ENCODE results near the gene TSEN2.
"Not testable (repeated sequence)": the region's sequence is repeated elsewhere in the genome, so short reads cannot be mapped to it uniquely, and the experiment has no call there.

TSEN2 gene

DNA sequence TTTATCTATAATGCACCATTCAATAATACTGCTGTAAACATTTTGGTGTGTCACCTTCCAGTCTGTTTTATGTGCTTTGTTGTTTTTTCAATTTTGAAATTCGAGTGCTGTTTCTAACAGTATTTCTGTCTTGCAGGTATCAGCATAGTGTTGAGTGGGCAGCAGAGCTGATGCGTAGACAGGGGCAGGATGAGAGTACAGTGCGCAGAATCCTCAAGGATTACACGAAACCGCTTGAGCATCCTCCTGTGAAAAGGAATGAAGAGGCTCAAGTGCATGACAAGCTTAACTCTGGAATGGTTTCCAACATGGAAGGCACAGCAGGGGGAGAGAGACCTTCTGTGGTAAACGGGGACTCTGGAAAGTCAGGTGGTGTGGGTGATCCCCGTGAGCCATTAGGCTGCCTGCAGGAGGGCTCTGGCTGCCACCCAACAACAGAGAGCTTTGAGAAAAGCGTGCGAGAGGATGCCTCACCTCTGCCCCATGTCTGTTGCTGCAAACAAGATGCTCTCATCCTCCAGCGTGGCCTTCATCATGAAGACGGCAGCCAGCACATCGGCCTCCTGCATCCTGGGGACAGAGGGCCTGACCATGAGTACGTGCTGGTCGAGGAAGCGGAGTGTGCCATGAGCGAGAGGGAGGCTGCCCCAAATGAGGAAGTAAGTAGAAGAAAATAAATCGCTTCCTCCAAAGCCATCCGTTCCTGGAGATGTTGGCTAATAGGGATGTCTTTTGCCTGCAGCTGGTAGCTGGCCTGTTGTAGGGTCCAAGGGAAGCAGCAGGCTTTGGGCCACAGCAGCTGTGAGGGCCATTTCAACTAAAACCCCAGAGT, 19.1 kb downstream of the TSEN2 start:
- DNase-seq (ENCODE audit: low spot score), result no peak

DNA sequence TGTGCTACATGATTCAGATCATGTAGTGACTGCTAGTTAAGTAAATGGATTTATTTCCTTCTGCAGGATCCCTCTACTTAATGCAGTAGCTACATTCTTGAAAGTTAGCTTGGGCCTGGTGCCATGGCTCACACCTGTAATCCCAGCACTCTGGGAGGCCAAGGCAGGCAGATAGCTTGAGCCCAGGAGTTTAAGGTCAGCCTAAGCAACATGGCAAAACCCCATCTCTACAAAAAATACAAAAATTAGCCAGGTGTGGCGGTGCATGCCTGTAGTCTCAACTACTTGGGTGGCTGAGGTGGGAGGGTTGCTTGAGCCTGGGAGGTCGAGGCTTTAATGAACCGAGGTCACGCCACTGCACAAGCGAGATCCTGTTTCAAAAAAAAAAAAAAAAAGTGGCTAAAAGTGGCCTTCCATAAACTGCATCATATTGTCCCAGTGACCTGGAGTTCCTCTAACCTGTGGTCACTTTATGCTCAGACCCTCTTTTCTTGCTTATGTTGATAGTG, 22.0 kb downstream of the TSEN2 start:
- no peak for DNase-seq (ENCODE audit: low spot score)

DNA sequence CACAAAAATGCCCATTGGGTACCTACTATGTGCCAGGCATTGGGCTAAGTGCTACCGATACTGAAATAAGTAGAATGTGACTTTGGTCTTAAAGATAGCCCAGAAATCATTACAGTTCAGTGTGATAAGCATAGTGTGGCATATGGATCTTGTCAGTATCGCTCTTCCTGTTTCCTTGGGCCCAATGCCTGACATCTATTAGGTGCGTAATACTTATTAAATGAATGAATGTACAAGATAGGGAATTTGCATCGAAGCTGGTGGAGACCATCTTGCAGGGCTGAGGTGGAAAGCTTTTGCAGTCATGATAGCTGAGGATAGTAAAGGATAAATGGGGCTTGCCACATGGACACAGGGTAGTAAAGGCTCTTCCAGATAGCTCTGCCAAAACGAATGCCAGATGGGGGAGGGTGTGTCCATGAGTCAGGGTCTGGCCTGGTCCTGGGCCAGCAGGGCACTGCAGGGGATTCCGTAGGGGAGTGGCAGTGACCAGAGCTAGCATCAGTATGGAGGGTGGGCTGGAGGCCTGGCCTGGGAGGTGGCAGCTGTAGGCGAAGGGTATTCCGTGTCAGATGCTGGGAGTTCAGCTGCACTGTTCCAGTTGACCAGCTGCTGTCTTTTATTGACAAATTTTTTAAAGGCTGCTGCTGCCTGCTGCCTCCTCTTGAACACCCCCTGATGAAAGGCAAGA, 23.5 kb downstream of the TSEN2 start:
- no peak for DNase-seq (ENCODE audit: low spot score)

DNA sequence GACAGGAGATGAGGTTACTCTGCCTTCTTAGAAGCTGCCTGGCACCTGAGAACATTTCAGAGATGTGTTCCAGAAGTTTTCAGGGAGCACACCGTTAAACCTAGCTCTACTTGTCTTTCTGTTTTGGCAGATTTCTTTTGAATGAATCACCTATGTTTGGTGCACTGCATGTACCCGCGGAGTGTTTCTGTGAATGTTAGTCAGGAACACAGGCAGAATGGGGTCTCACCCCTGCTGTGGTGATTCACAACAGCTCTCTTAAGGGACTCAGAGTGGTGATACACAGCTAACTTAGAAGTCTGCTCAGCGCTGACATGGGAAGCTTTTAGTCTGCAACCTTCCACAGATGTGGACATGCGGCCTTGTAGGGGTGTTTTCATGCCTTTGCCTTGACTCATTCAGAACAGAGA, 24.0 kb downstream of the TSEN2 start:
- no peak for DNase-seq (ENCODE audit: low spot score)

DNA sequence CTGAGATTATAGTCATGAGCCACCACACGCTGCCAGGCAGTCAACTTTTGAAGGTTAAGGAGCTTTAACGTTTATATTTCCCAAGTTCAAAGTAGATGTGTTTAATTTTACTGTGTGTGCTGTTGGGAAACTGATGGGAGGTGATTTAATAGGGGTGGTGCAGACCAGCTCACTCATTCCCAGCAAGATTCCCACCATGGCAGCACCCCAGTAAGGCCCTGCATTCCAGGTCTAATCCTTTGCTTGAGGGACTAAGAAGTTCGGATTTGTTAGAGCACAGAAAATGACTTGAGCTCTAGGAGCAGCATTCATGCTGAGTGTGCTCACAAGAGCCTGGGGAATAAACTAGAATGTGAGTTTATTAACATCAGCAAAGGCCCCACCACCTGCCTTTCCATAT, 25.2 kb downstream of the TSEN2 start:
- DNase-seq (ENCODE audit: low spot score), result no peak

DNA sequence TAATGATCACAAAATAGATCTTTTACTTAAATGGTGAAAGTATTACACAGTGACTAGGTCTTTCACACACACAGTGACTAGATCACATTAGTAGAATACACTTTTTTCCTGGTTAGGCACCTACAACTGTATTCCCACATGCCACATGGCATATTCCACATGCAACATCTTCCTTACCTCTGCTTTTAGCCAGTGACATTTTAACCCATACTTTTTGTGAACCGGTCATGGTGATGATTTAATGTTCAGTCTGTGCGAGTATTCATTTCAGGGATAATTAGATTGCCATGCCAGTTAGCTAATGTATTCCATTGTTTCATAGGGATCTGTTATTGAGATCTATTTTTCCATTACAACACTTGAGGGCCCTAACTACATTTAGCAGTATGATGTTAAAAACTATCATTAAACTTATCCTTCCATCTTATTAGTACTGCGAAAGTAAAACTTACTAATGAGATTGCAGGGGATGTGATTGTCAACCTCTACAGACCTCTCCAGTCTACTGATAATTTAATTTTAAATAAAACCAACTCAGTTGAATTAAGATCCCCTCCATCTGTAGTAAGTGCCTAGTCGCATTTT, 28.3 kb downstream of the TSEN2 start:
- no peak for DNase-seq (ENCODE audit: low spot score)

DNA sequence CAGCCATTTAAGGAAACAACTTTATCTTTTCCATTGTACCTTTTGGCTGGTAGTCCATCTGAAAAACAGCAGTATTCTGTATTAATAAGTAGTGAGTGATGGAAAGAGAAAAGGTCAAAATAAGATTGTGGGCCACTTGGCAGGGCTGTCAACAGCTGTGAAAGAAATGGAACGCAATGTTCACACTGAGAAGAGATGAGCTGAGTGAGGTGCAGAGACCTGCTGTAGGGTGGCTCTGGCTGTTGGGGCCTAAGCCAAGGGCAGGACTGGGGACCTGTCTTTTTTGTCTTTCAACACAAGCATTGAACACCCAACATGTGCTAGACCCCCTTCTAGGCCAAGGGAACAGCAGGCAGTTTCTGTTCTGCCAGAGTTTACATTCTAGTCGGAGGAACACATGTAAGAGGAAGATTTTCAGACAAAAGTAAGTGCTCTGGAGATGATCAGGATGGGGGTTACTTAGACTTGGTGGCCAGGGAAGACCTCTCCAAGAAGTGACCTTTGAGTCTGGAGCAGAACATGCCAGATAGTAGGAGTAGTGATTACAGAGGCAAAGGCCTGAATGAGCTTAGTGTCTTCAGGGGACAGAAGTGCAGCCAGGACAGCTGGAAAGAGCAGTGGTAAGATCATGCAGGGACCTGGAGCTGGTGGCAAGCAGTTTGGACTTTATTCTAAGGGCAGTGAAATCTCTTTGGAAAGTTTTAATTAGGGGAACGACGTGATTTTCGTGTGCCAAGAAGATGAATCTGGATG, 29.6 kb downstream of the TSEN2 start:
- no peak for DNase-seq (ENCODE audit: low spot score)

DNA sequence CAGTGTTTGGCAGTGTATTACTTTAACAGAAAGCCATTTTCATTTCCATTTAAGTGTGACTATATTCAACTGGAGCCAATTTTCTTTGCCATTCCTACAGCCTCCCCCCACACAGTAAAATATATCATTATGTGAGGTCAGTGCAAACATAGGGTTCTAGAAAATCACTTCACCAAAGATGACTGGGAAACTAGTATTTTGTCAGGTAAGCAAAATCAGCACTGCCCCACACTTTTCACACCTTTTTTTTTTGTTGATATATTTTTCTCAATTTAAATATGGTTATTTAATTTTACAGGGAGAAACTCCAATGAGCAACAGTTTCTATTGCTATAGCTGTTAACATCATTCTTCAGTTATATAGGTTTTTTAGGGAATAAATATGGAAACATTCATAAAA, 31.4 kb downstream of the TSEN2 start:
- no peak for DNase-seq (ENCODE audit: low spot score)

DNA sequence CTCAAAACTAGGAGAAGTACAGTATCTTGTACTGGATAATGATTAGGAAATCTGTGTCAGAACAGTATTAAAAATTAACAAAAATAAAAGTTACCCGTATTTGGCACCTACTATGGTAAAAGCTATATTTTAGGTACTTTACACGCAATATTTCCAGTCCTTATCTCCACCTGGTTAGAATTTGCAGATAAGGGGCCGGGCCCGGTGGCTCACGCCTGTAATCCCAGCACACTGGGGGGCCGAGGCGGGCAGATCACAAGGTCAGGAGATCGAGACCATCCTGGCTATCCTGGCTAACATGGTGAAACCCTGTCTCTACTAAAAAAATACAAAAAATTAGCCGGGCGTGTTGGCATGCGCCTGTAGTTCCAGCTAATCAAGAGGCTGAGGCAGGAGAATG, 32.6 kb downstream of the TSEN2 start:
- DNase-seq (ENCODE audit: low spot score), result no peak

DNA sequence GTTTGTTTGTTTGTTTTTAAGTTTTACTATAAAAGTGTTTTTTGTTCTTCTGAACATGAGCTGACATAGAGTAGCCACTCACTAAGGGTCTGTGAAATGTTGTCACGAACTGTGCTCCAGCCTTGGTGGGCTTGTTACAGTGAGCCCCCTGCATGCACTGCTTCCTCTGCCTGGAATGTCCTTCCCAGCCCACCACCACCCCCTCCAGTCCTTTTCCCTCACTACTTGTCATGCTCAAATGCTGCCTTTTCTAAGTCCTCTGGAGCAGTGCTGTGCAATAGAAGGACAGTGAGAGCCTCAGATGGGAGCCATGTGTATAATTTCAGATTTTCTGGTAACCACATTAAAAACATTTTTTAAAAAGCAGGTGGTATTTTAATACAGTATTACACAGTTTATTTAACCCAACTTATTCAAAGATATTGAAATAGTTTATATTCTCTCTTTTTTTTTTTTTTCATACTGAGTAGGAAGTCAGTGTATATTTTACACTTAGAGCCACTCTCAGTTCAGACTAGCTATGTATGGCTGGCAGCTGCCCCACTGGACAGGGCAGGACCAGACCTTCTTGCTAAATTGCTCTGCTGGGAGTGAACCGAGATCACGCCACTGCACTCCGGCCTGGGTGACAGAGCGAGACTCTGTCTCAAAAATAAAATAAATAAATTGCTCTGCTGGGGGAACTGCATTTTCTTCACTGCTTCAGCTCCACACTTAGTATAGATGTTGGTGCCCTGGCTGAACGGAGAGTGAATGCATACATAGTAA, 34.2 kb downstream of the TSEN2 start:
- DNase-seq (ENCODE audit: low spot score), result no peak

DNA sequence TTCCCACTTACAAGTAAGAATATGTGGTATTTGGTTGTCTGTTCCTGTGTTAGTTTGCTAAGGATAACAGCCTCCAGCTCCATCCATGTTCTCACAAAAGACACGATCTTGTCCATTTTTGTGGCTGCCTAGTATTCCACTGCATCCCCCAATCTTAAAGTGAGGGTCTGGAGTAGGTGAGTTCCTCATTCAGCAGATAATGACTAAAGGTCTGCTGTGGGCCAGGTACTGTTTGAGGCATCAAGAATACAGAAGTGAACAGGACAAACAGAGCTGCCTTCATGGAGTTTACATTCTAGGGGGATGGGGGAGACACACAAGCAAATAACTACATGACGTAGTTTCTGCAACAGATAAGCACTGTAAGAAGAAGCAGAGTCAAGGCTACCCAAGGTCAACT, 36.7 kb downstream of the TSEN2 start:
- DNase-seq (ENCODE audit: low spot score), result no peak

DNA sequence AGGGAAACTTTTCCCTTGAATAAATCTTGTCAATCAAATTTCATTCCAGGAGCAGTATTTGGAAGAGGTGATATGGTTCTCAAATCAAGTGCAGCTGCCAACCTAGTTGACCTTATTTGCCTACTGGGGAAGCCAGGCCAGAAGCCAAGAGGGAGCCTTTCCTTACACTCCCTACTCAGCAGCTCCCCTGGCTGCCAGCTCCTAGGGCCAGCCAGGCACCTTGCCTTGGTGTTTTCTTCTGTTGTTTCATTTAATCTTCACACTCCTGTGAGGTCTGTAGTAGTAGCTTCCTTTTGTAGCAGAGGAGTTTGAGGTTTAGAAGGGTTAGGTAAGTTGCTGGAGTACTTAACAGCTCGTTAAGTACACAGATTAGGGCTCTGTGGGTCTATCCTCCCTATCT, 38.4 kb downstream of the TSEN2 start:
- no peak for DNase-seq (ENCODE audit: low spot score)

DNA sequence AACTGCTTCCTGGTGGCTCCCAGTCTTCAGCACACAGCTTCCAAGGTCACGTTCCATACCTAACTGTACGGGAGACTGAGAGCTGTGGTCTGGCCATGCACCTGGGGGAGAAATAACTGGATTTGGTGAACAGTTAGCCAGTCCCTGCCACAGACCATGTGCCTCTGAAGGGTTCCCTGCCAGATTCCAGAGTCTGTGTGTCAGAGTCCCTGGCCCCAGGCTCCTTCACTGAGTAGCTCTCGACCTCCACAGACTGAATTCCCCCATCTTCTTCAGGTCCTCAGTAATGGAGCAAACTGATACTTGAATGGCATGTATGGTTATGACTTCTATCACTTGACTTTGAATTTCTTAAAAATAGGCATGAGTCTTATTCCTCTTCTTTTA, 43.5 kb downstream of the TSEN2 start:
- DNase-seq (ENCODE audit: low spot score), result no peak

DNA sequence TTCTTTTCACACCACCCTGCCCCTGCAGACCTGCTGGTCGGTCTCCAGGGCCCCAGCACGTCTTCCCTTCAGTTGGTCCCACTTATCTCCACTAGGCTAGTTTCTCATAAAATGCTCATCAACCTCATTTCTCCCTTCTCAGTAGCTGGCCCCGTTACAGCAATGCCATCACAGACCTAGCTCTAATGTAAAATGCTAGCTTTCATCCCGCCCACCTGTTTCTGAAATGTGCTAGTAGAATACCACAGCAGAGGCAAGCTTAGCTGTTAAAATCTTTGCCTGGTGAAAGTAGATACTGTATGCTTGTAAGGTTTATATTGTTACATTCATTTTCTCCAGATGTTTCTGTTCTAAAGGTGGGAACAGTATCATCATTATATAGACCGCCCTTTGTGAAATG, 47.9 kb downstream of the TSEN2 start:
- no peak for DNase-seq (ENCODE audit: low spot score)

DNA sequence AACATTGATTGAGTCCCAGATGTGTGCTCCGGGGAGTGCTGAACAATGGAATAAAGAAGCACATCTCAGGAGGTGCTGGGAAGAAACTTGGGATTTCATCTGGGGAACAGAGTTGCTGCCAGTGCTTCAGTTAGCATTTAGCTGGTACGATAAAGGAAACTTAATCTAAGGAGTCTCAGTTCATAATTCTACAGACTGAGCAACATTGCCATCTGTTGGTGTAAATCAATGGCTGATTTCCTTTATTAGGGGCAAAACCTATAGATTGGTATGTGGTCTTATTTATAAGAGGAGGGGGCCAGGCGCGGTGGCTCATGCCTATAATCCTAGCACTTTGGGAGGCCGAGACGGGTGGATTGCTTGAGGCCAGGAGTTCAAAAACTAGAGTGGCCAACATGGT, 52.1 kb downstream of the TSEN2 start:
- DNase-seq (ENCODE audit: low spot score), result no peak

DNA sequence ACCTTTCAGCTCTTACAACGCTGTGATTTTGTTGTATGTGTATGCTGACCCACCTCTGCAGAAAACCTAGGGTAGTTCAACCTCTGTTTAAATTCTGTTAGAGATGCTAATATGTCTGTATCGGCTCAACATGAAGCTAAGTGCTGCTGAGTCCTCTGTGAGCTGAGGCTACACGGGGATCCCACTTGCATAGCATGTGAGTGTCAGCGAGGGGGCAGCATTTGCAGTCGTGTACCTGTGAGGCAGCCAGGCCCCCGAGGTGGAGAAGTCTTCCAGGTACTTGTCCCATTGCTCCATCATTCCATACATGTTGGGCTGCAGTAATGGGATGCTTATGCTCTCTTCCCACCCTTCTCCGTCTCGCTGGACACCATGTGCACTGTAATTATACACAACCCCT, 57.3 kb downstream of the TSEN2 start:
- DNase-seq (ENCODE audit: low spot score), result no peak

DNA sequence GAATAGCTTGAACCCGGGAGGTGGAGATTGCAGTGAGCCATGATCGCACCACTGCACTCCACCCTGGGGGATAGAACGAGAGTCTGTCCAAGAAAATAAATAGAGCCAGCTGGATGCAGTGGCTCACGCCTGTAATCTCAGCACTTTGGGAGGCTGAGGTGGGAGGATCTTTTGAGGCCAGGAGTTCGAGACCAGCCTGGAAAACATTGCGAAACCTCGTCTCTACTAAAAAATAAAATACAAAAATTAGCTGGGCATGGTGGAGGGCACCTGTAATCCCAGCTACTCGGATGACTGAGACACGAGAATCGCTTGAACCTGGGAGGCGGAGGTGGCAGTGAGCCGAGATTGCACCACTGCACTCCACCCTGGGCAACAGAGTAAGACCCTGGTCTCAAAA, 59.2 kb downstream of the TSEN2 start:
- DNase-seq (ENCODE audit: low spot score), result not testable (repeated sequence)

DNA sequence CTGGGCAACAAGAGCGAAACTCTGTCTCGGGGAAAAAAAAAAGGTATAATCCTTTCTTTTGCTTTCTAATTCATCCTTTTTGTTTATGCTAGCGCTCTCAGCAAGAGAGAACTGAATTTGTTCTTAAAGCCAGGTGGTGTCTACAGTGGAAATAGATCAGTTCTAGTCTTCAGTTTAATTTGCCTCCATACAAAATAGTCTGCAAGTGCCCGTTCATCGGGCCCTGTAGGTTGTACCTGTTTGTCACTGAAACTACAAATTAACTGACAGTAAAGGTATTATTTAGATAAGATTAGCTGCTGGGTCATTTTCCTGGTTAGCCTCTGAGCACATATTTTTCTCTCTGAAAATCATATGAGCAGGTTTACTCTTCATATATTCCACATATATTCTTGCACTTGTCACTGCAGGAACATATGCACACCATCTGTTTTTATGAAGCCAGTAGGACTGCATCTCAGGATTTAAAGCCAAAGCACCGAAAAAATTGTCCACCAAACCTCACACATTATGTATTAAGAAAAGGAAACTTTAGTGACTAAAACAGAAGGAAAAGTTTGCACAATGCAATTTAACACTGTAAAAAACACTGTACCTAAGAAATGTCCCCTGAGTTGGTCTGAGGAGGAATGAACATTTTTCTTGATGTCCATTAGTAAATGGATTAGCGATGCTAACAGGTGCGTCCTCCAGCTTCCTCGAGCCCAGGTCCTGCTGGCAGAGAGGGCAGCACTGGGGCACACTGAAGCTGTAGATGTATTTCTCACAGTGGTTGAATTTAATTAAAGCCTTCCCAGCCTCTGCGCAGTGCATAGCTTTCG, 60.6 kb downstream of the TSEN2 start:
- DNase-seq (ENCODE audit: low spot score), result no peak

DNA sequence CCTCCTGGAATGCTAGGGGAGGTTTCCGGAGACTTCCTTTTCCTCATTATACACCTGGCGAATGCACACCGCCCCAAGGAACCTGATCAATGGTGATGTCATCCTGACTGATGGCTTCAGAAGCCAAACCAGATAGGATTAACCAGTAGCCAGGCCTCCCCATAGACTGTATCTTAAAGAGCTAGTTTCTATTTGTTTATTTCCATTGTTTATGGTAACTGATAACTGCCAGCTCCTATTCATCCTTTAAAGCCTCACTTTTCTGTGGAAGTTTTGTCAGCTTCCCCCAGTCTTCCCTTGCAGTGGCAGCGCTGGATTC, 61.2 kb downstream of the TSEN2 start, which contains the start of gene MKRN2OS:
MKRN2OS (minus strand) TSS at position 27 of the 319 bp plus-strand sequence. CDS start 35 bp downstream, outside the sequence.
- peak; percentile 27 for DNase-seq (ENCODE audit: low spot score)

DNA sequence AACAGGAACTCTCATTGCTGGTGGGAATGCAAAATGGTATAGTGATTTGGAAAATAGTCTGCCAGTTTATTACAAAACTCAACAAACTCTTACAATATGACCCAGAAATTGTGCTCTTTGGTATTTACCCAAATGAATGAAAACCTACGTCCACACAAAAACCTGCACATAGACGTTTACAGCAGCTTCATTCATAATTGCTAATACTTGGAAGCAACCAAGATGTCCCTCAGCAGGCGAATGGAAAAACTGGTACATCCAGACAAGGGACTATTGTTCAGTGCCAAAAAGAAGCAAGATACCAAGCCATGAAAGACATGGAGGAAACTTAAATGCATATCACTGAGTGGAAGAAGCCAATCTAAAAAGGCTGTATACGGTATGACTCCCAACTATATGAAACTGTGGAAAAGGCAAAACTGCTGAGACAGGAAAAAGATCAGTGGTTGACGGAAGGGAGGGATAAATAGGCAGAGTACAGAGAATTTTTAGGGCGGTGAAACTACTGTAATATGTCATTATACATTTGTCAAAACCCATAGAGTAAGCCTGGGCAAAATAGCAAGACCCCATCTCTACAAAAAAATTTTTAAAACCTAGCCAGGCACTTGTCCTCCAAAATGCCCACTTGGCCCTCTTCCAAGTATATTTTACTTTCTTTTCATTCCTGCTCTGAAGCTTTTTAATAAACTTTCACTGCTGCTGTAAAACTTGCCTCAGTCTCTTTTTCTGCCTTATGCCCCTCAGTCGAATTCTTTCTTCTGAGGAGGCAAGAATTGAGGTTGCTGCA, 65.9 kb downstream of the TSEN2 start:
- no peak for DNase-seq (ENCODE audit: low spot score)
